HG03064 (cell line): ENCODE data around the gene SCYL2.
"Not testable (repeated sequence)": the region's sequence is repeated elsewhere in the genome, so short reads cannot be mapped to it uniquely, and the experiment has no call there.

ENCODE experiments used
- ATAC-seq: cut with Tn5 transposase; IDR thresholded peaks from one replicate; pipeline ENCODE4 v1.9.1; 2021; ENCODE audit warnings: low read depth; ENCODE audit not compliant: unreplicated experiment

The SCYL2 gene

GRCh38 chr12:100266835-100267602 lies at the start of gene SCYL2, which contains the start of gene DEPDC4:
Gene SCYL2, plus strand, starts transcription at chr12:100267177. Its CDS starts 15,794 bp downstream, at chr12:100282971.
Gene DEPDC4, minus strand, starts transcription at chr12:100267079. Its CDS starts 3 bp downstream, at chr12:100267076.
- ATAC-seq: peak; percentile 89

- no peak for ATAC-seq
These were observed 47.5 kb upstream of the SCYL2 start for GRCh38 chr12:100219328-100220109.

GRCh38 chr12:100221523-100221922 lies 45.5 kb upstream of the SCYL2 start:
- no peak for ATAC-seq

- ATAC-seq: not testable (repeated sequence)
These were observed 44.8 kb upstream of the SCYL2 start for GRCh38 chr12:100222173-100222572.

- ATAC-seq: no peak
These were observed 41.5 kb upstream of the SCYL2 start for GRCh38 chr12:100225491-100225890.

GRCh38 chr12:100229036-100229635 lies 37.8 kb upstream of the SCYL2 start:
- no peak for ATAC-seq

- no peak for ATAC-seq
These were observed 37.1 kb upstream of the SCYL2 start for GRCh38 chr12:100229876-100230275.

- not testable (repeated sequence) for ATAC-seq
These were observed 35.1 kb upstream of the SCYL2 start for GRCh38 chr12:100231873-100232272.

- ATAC-seq: no peak
These were observed 32.8 kb upstream of the SCYL2 start for GRCh38 chr12:100234166-100234565.

GRCh38 chr12:100234591-100235304 lies 32.2 kb upstream of the SCYL2 start:
- ATAC-seq: no peak

- no peak for ATAC-seq
These were observed 28.2 kb upstream of the SCYL2 start for GRCh38 chr12:100238801-100239200.

GRCh38 chr12:100239589-100239988 lies 27.4 kb upstream of the SCYL2 start:
- ATAC-seq: no peak

GRCh38 chr12:100243137-100243536 lies 23.8 kb upstream of the SCYL2 start:
- ATAC-seq: no peak

- ATAC-seq: no peak
These were observed 19.2 kb upstream of the SCYL2 start for GRCh38 chr12:100247765-100248164.

- no peak for ATAC-seq
These were observed 18.1 kb upstream of the SCYL2 start for GRCh38 chr12:100248886-100249285.

- no peak for ATAC-seq
These were observed 17.0 kb upstream of the SCYL2 start for GRCh38 chr12:100249941-100250340.

- no peak for ATAC-seq
These were observed 15.1 kb upstream of the SCYL2 start for GRCh38 chr12:100251917-100252316.

GRCh38 chr12:100253437-100253836 lies 13.5 kb upstream of the SCYL2 start:
- ATAC-seq: no peak

- no peak for ATAC-seq
These were observed 12.1 kb upstream of the SCYL2 start for GRCh38 chr12:100254876-100255275.

GRCh38 chr12:100258127-100258526 lies 8.8 kb upstream of the SCYL2 start:
- ATAC-seq: no peak

- ATAC-seq: no peak
These were observed 3.8 kb upstream of the SCYL2 start for GRCh38 chr12:100263131-100263530.
